DOHH2 (cell line): Measurements from ENCODE around the gene ETS1.
A peak's percentile ranks its signal among the peaks of the same experiment; 100 is the strongest.

Experiments
- H3F3A ChIP-seq: fragments of 200-600 bp; sonication (generic), shearing (Covaris generic); 2 replicates; pipeline ENCODE4 v1.6.0; 2016; ENCODE audit warnings: antibody characterized with exemption, mild to moderate bottlenecking; ENCODE audit not compliant: control insufficient read depth, insufficient read depth
- H3K27ac ChIP-seq: fragments of 200-600 bp; sonication (generic); 2 replicates; pipeline ENCODE4 v1.5.1; 2014; ENCODE audit warnings: low read depth, mild to moderate bottlenecking, low read length, moderate library complexity
- H3K27me3 ChIP-seq: fragments of 200-600 bp; sonication (generic); 2 replicates; pipeline ENCODE4 v1.6.1; 2014; ENCODE audit warnings: mild to moderate bottlenecking, low read length, mixed read lengths; ENCODE audit not compliant: control insufficient read depth
- H3K36me3 ChIP-seq: fragments of 200-600 bp; sonication (generic); 2 replicates; pipeline ENCODE4 v1.6.1; 2014; ENCODE audit warnings: mild to moderate bottlenecking, low read length, moderate library complexity, mixed read lengths; ENCODE audit not compliant: control insufficient read depth
- H3K4me1 ChIP-seq: fragments of 200-600 bp; sonication (generic); 2 replicates; pipeline ENCODE4 v1.6.1; 2014; ENCODE audit warnings: mild to moderate bottlenecking, low read length, mixed read lengths; ENCODE audit not compliant: control insufficient read depth
- H3K4me2 ChIP-seq: fragments of 200-600 bp; sonication (generic); 2 replicates; pipeline ENCODE4 v1.6.0; 2014; ENCODE audit warnings: mild to moderate bottlenecking, low read length, moderate library complexity
- H3K4me3 ChIP-seq: fragments of 200-600 bp; sonication (generic); 2 replicates; pipeline ENCODE4 v1.5.1; 2014; ENCODE audit warnings: mild to moderate bottlenecking, low read length, mixed read lengths
- H3K79me2 ChIP-seq: fragments of 200-600 bp; sonication (generic); 2 replicates; pipeline ENCODE4 v1.6.1; 2014; ENCODE audit warnings: mild to moderate bottlenecking, low read length, mixed read lengths; ENCODE audit not compliant: control insufficient read depth
- H3K9me2 ChIP-seq: fragments of 200-600 bp; sonication (generic); replicated peaks from 2 replicates; pipeline ENCODE4 v1.6.1; 2014; ENCODE audit warnings: mild to moderate bottlenecking, low read length, mixed read lengths; ENCODE audit not compliant: control insufficient read depth
- H3K9me3 ChIP-seq: fragments of 200-600 bp; sonication (generic); 2 replicates; pipeline ENCODE4 v1.6.1; 2014; ENCODE audit warnings: antibody characterized with exemption, low read length, mixed read lengths; ENCODE audit not compliant: control insufficient read depth, insufficient read depth
- H4K20me1 ChIP-seq: fragments of 200-600 bp; sonication (generic); 2 replicates; pipeline ENCODE4 v1.6.0; 2014; ENCODE audit warnings: low read depth, mild to moderate bottlenecking, antibody characterized with exemption, low read length, moderate library complexity; ENCODE audit not compliant: control insufficient read depth, insufficient read depth
- CTCF ChIP-seq: fragments of 200-600 bp; sonication (generic); IDR thresholded peaks from one replicate; pipeline ENCODE4 v1.5.1; 2014; ENCODE audit warnings: antibody characterized with exemption, mild to moderate bottlenecking, low read depth, low read length; ENCODE audit not compliant: poor library complexity, severe bottlenecking
- EZH2phosphoT487 ChIP-seq: fragments of 200-600 bp; sonication (generic); IDR thresholded peaks from 2 replicates; pipeline ENCODE4 v1.6.1; 2017; ENCODE audit warnings: borderline replicate concordance, mild to moderate bottlenecking, antibody characterized with exemption, low read length, moderate library complexity, mixed read lengths

ETS1 gene

DNA sequence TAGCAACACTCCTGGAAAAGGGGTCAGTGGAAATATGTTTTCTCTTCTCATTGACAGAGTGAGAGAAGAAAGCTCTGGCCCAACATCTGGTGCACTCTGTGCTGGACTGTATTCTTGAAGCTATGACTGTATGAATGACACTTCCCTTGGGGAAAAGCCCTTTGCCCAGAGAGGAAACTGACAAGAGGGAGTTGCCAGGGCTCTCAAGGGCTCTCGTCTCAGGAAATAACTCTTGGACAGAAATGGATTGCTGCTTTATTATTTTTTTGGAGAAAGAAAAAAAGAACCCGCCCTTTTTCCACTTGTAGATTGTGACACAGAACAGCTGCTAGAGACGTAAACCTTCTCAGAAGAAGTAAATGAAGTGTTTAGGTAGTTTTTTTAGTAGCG, 11.4 kb downstream of the ETS1 start:
- no peaks in the 10 kb centered on the region for H3K36me3 ChIP-seq
- H3F3A ChIP-seq, result peaks cover 17% of the 10 kb centered on the region
- no peaks in the 10 kb centered on the region for H4K20me1 ChIP-seq
- H3K9me3 ChIP-seq, result no peaks in the 10 kb centered on the region
- TF ChIP-seq CTCF, result no peak
- TF ChIP-seq EZH2phosphoT487, result no peak
- no peaks in the 10 kb centered on the region for H3K9me2 ChIP-seq
- H3K4me1 ChIP-seq, result peaks cover 52% of the 10 kb centered on the region
- H3K27me3 ChIP-seq, result no peaks in the 10 kb centered on the region
- peak overlapping the region; percentile 58 for H3K4me2 ChIP-seq
- H3K79me2 ChIP-seq, result no peaks in the 10 kb centered on the region
- peak overlapping the region; percentile 35; the same call in 1 of the 2 replicates for H3K4me3 ChIP-seq
- H3K27ac ChIP-seq, result no peak overlapping the region

GRCh38 chr11:128575174-128575960, 12.0 kb downstream of the ETS1 start:
- TF ChIP-seq CTCF (no peak), EZH2phosphoT487 (no peak)
- H3K9me2 ChIP-seq, result no peaks in the 10 kb centered on the region
- peak overlapping the region; percentile 35 for H3K4me3 ChIP-seq
- H3K27ac ChIP-seq, result no peak overlapping the region; the same call in 1 of the 2 replicates
- no peaks in the 10 kb centered on the region for H3K36me3 ChIP-seq
- no peaks in the 10 kb centered on the region for H3K79me2 ChIP-seq
- H3K4me1 ChIP-seq, result peaks cover 58% of the 10 kb centered on the region
- peak overlapping the region; percentile 58 for H3K4me2 ChIP-seq
- no peaks in the 10 kb centered on the region for H3K27me3 ChIP-seq
- H3K9me3 ChIP-seq, result no peaks in the 10 kb centered on the region
- peaks cover 23% of the 10 kb centered on the region for H3F3A ChIP-seq
- no peaks in the 10 kb centered on the region for H4K20me1 ChIP-seq

GRCh38 chr11:128574576-128575011, 12.8 kb downstream of the ETS1 start:
- Histone ChIP-seq H3K27ac (no peak overlapping the region), H3K27me3 (no peaks in the 10 kb centered on the region), H3F3A (peaks cover 27% of the 10 kb centered on the region), H3K79me2 (no peaks in the 10 kb centered on the region), H3K36me3 (no peaks in the 10 kb centered on the region), H3K4me3 (peak overlapping the region; percentile 35; the same call in 1 of the 2 replicates), H4K20me1 (no peaks in the 10 kb centered on the region), H3K9me2 (no peaks in the 10 kb centered on the region), H3K4me1 (peaks cover 66% of the 10 kb centered on the region), H3K4me2 (peak overlapping the region; percentile 58), H3K9me3 (no peaks in the 10 kb centered on the region)
- TF ChIP-seq EZH2phosphoT487 (no peak), CTCF (no peak)
